ENCODE measurements around the gene CLDN5. TPM values are rescaled to one million over a fixed set of nuclear protein-coding genes. Genes with fewer than 3 reads are reported as not detected.
A peak's percentile ranks its signal among the peaks of the same experiment; 100 is the strongest.

Gene CLDN5
- total and polyA plus RNA-seq, 5 donors from 2014 or later, result 0.84 to 2.3 (median 1.7) TPM

DNA sequence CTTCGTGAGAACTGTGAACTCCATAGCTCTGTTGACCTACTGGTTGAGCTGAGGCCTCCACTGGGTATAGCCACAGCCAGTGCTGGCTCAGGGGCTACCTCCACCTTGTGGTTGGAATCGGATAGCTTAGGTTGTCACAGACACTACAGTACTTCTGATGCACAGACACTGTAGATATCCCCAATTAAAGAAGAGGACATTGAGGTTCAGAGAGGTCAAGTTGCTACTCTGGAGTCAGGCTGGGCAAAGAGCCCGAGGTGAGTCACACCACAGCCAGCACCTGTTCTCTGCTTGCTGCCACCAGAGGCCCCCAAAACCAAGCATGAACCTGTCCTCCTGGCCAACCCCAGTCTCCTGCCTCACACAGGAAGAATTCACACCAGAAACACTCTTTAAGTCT, 50.6 kb downstream of the CLDN5 start:
- H3K4me1 Mint-ChIP-seq, result peaks cover 13 to 42% (median 29%) of the 10 kb centered on the region in 4 donors

More for the DNA sequence above, 50.6 kb downstream of the CLDN5 start:
- Histone ChIP-seq H3K9me3 (ENCODE audit: control insufficient read depth in 2 of 2, low read length in 2 of 2) (no peaks in the 10 kb centered on the region), H3K4me3 (ENCODE audit: low read depth, low read length) (no peak overlapping the region), H3K27me3 (ENCODE audit: control insufficient read depth, insufficient read depth, low read length) (no peaks in the 10 kb centered on the region), H3K27ac (ENCODE audit: insufficient read depth, low read length, poor library complexity, severe bottlenecking) (no peak overlapping the region), H3K4me1 (ENCODE audit: control insufficient read depth, insufficient read depth, low read length, poor library complexity, severe bottlenecking) (peaks cover 26% of the 10 kb centered on the region), H3K36me3 (ENCODE audit: control insufficient read depth, insufficient read depth, low read length) (peaks cover 69% of the 10 kb centered on the region)
- Mint-ChIP-seq H3K4me3 (peak overlapping the region in 1 of 4 donors; percentile 34), H3K9me3 (no peaks in the 10 kb centered on the region), H3K27me3 (no peaks in the 10 kb centered on the region), H3K27ac (peak overlapping the region in 1 of 3 donors; percentile 76), H3K36me3 (peaks cover 32% of the 10 kb centered on the region)
- ATAC-seq (ENCODE audit: low read depth in 2 of 2) (no peak), DNase-seq (no peak)

Other genes with a start within 250 kb of the CLDN5 start
- 0.20 TPM for gene CLTCL1, start 232.7 kb downstream of the CLDN5 start, total RNA-seq
- gene CLTCL1, start 232.7 kb downstream of the CLDN5 start, polyA plus RNA-seq, result under 1 TPM; 0.30 to 0.55 (median 0.36) TPM
- 30.2 TPM for gene HIRA, start 92.7 kb downstream of the CLDN5 start, total RNA-seq
- 1 to 10 TPM; 1.4 to 6.2 (median 2.6) TPM for gene HIRA, start 92.7 kb downstream of the CLDN5 start, polyA plus RNA-seq
- gene MRPL40, start 91.9 kb downstream of the CLDN5 start, total RNA-seq, result 12.1 TPM
- 10 to 100 TPM; 59.5 to 75.5 (median 60.9) TPM for gene MRPL40, start 91.9 kb downstream of the CLDN5 start, polyA plus RNA-seq
- 37.2 TPM for gene C22orf39, start 76.7 kb downstream of the CLDN5 start, total RNA-seq
- 10 to 100 TPM; 45.7 to 73.0 (median 62.7) TPM for gene C22orf39, start 76.7 kb downstream of the CLDN5 start, polyA plus RNA-seq
- 97.7 TPM for gene UFD1, start 45.2 kb downstream of the CLDN5 start, total RNA-seq
- gene UFD1, start 45.2 kb downstream of the CLDN5 start, polyA plus RNA-seq, result 100 to 1,000 TPM; 113 to 146 (median 127) TPM
- gene CDC45, start 44.5 kb downstream of the CLDN5 start, total RNA-seq, result 2.7 TPM
- 1 to 10 TPM in 3 of 4 donors, under 1 TPM in 1; 0.56 to 3.4 (median 1.9) TPM for gene CDC45, start 44.5 kb downstream of the CLDN5 start, polyA plus RNA-seq
- 5.2 TPM for gene SEPTIN5, start 190.1 kb upstream of the CLDN5 start, total RNA-seq
- gene SEPTIN5, start 190.1 kb upstream of the CLDN5 start, polyA plus RNA-seq, result not detected
- gene GP1BB, start 199.1 kb upstream of the CLDN5 start, total RNA-seq, result 6.4 TPM
- not detected for gene GP1BB, start 199.1 kb upstream of the CLDN5 start, polyA plus RNA-seq
- not detected for gene TBX1, start 236.4 kb upstream of the CLDN5 start, total RNA-seq
- not detected for gene TBX1, start 236.4 kb upstream of the CLDN5 start, polyA plus RNA-seq

All from CD4-positive, CD25-positive, alpha-beta regulatory T cell (primary cell).